ENCODE data around the gene ACKR4. TPM values are rescaled to one million over a fixed set of nuclear protein-coding genes. Genes with fewer than 3 reads are reported as not detected.

The ACKR4 gene
- total RNA-seq, 1 donor from 2014 or later, result 0.11 TPM

DNA sequence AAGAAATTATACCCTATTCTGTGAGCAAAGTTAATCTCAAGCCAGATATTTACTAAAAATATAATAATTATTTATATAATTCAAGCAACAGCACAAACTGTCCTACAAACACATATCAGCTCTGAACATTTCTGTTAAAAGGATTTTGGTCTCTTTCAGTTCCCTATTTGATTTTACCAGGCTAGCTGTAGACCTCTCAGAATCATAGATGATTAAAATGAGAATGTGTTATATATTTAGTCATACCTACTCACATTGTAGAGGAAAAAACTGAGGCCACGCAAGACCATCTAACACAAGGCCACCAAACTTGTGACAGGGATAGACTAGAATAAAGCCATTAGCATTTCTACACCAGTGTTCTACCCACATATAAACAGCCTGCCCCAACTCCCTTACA lies 28.5 kb downstream of the ACKR4 start:
- peaks cover 6% of the 10 kb centered on the region for H3K4me1 Mint-ChIP-seq
- no peak for DNase-seq
- no peak for ATAC-seq (ENCODE audit: low read depth)
- TF ChIP-seq, protein P1, sequence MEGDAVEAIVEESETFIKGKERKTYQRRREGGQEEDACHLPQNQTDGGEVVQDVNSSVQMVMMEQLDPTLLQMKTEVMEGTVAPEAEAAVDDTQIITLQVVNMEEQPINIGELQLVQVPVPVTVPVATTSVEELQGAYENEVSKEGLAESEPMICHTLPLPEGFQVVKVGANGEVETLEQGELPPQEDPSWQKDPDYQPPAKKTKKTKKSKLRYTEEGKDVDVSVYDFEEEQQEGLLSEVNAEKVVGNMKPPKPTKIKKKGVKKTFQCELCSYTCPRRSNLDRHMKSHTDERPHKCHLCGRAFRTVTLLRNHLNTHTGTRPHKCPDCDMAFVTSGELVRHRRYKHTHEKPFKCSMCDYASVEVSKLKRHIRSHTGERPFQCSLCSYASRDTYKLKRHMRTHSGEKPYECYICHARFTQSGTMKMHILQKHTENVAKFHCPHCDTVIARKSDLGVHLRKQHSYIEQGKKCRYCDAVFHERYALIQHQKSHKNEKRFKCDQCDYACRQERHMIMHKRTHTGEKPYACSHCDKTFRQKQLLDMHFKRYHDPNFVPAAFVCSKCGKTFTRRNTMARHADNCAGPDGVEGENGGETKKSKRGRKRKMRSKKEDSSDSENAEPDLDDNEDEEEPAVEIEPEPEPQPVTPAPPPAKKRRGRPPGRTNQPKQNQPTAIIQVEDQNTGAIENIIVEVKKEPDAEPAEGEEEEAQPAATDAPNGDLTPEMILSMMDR (IDR thresholded peaks at IDR 0.05), result no peak
- ChIA-PET CTCF (no interaction called here), POLR2A (no interaction called here)
- no peaks in the 10 kb centered on the region for H3K9me3 Mint-ChIP-seq
- H3K4me3 Mint-ChIP-seq, result no peak overlapping the region
- intact Hi-C loops (cut with micrococcal nuclease), result no loop called here
- H3K27ac Mint-ChIP-seq, result no peak overlapping the region
- H3K27me3 Mint-ChIP-seq, result no peaks in the 10 kb centered on the region
- H3K36me3 Mint-ChIP-seq (ENCODE audit: low read depth), result peaks cover 48% of the 10 kb centered on the region

DNA sequence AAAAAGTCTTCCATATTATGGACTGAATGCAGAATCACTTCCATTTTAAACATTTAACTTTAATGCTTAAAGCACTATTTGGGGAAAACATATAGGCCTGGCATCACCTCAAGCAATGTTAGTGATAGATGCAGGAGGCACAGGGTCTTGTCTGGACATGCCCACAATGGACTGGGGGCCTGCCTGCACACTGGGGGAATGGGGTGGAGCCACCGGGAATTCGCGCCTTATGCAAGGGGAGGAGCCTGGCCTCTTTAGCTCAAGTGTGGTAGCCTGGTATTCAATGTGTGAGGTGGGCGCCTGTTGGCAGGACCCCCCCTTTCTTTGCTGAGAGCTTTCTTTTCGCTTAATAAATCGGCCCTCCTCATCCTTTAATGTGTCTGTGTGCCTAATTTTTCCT lies 29.9 kb downstream of the ACKR4 start:
- intact Hi-C loops (cut with micrococcal nuclease), result no loop called here
- TF ChIP-seq, protein P1 (IDR thresholded peaks at IDR 0.05), result no peak
- no peak overlapping the region for H3K4me3 Mint-ChIP-seq
- peaks cover 39% of the 10 kb centered on the region for H3K36me3 Mint-ChIP-seq (ENCODE audit: low read depth)
- ChIA-PET POLR2A (no interaction called here), CTCF (no interaction called here)
- H3K4me1 Mint-ChIP-seq, result peaks cover 6% of the 10 kb centered on the region
- ATAC-seq (ENCODE audit: low read depth) (no peak), DNase-seq (no peak)
- H3K27ac Mint-ChIP-seq, result no peak overlapping the region
- H3K9me3 Mint-ChIP-seq, result no peaks in the 10 kb centered on the region
- H3K27me3 Mint-ChIP-seq, result no peaks in the 10 kb centered on the region

DNA sequence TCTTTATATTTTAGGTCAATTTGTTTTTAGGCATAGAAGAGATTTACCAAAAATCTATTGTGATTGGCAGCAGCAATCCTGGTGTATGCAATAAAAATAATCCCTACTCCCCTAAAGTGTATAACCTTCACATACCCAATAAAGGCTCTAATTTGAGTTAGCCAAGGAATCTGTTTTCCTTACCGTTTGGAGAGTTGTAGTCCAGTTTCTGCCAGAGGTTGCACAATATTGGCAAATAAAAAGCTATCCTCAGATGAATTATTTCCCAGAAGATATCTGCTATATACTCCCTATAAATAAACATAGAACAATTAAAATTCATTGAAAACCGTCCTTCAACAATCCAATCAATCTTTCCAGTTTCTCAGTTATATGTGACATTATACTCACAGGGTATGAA lies 31.1 kb downstream of the ACKR4 start:
- DNase-seq (no peak), ATAC-seq (ENCODE audit: low read depth) (no peak)
- peaks cover 6% of the 10 kb centered on the region for H3K4me1 Mint-ChIP-seq
- intact Hi-C loops (cut with micrococcal nuclease), result no loop called here
- CTCF ChIA-PET, result no interaction called here
- no peaks in the 10 kb centered on the region for H3K9me3 Mint-ChIP-seq
- H3K27ac Mint-ChIP-seq, result no peak overlapping the region
- POLR2A ChIA-PET, result no interaction called here
- no peak overlapping the region for H3K4me3 Mint-ChIP-seq
- TF ChIP-seq, protein P1 (IDR thresholded peaks at IDR 0.05), result no peak
- peaks cover 38% of the 10 kb centered on the region for H3K36me3 Mint-ChIP-seq (ENCODE audit: low read depth)
- H3K27me3 Mint-ChIP-seq, result no peaks in the 10 kb centered on the region

DNA sequence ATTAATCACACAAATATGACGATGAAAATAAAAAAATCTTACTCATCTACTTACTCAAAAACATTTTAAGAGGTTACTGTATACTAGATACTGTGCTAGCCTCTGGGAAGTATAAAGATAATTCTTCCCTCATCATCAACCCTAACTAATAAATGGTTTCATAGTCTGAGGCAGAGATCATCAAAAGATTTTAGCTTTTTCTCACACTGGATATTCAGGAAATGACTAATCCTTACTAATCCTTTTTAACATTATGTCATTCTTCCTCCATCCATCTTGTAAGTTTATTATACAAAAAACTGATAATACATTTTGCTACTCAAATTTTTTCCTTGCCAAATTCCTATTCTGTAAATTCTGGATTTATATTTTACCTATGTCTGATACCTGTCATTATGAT lies 32.9 kb downstream of the ACKR4 start:
- H3K4me1 Mint-ChIP-seq, result peaks cover 6% of the 10 kb centered on the region
- ChIA-PET POLR2A (no interaction called here), CTCF (no interaction called here)
- TF ChIP-seq, protein P1 (IDR thresholded peaks at IDR 0.05), result no peak
- H3K27me3 Mint-ChIP-seq, result no peaks in the 10 kb centered on the region
- H3K27ac Mint-ChIP-seq, result no peak overlapping the region
- no peak overlapping the region for H3K4me3 Mint-ChIP-seq
- H3K36me3 Mint-ChIP-seq (ENCODE audit: low read depth), result peaks cover 38% of the 10 kb centered on the region
- no peak for DNase-seq
- intact Hi-C loops (cut with micrococcal nuclease), result no loop called here
- H3K9me3 Mint-ChIP-seq, result no peaks in the 10 kb centered on the region
- no peak for ATAC-seq (ENCODE audit: low read depth)

DNA sequence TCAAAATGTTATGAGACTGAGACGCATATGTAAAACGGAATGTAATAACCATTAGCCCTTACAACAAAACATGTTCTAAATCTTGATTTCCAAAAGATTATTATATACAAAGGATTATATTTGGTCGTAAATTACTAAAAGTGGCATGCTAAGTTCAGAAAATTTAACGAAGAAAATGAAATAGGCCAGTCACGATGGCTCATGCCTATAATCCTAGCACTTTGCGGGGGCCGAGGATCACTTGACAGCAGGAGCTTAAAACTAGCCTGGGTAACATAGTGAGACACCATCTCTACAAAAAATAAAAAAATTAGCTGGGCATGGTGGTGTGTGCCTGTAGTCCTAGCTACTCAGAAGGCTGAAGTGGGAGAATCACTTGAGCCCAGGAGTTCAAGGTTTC lies 33.5 kb downstream of the ACKR4 start:
- H3K4me1 Mint-ChIP-seq, result peaks cover 5% of the 10 kb centered on the region
- TF ChIP-seq, protein P1 (IDR thresholded peaks at IDR 0.05), result no peak
- H3K27ac Mint-ChIP-seq, result no peak overlapping the region
- ChIA-PET CTCF (interaction anchor here (0.7 kb wide), 1 partner anchor 11 kb away, joined by 3 read pairs; no protein-coding TSS in a partner anchor), POLR2A (no interaction called here)
- intact Hi-C loops (cut with micrococcal nuclease), result no loop called here
- no peaks in the 10 kb centered on the region for H3K9me3 Mint-ChIP-seq
- no peak overlapping the region for H3K4me3 Mint-ChIP-seq
- no peaks in the 10 kb centered on the region for H3K27me3 Mint-ChIP-seq
- DNase-seq (no peak), ATAC-seq (ENCODE audit: low read depth) (no peak)
- peaks cover 43% of the 10 kb centered on the region for H3K36me3 Mint-ChIP-seq (ENCODE audit: low read depth)
